ENCODE data around the gene KRTAP10-2.
"Not testable (repeated sequence)": the region's sequence is repeated elsewhere in the genome, so short reads cannot be mapped to it uniquely, and the experiment has no call there.

Gene KRTAP10-2

GRCh38 chr21:44503006-44503889 lies 48.1 kb downstream of the KRTAP10-2 start:
- H3K4me3 ChIP-seq (ENCODE audit: low read depth, low read length) = not testable (repeated sequence)

GRCh38 chr21:44502171-44502958 lies 48.9 kb downstream of the KRTAP10-2 start:
- H3K4me3 ChIP-seq (ENCODE audit: low read depth, low read length) = no peak overlapping the region

All from iPS-11a (cell line).